ENCODE data around the gene PDE8A. TPM values are rescaled to one million over a fixed set of nuclear protein-coding genes. Genes with fewer than 3 reads are reported as not detected.

Gene PDE8A
- total and polyA plus RNA-seq, 2 of the 4 experiments (the other 2 are of a cell fraction), result 32.4 to 35.9 TPM

DNA sequence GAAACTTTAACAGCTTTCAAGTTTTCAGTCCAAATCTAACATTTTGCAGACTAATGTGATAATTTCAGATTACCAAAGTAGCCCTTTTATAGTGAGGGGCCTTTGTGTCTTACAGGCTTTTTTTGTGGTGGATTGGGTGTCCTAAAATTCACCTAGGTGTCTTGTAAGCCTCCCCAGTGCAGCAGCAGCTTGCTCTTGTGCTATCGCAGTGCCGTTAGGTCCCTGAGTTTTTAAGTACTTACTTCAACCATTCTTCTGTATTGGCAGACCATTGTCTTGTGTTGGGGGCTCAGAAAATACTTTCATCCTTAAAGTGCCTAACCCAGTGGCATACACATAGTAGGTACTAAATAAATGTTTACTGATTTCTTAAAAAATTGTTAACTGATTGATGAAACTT, 2.1 kb downstream of the PDE8A start:
- BruUV-seq (replicated peaks), result no TSS peak
- 0 out of 2 replicates have a peak overlapping the region, but pooled peaks have one; percentile 24 for H3K9ac ChIP-seq (ENCODE audit: low read depth, low read length)

More for the DNA sequence above, 2.1 kb downstream of the PDE8A start:
- Histone ChIP-seq H3K23ac (ENCODE audit: low read depth, low read length) (peak overlapping the region; percentile 57; the same call in 1 of the 2 replicates), H4K5ac (ENCODE audit: low read depth, low read length) (no peak overlapping the region), H2AK5ac (ENCODE audit: low read depth, low read length) (no peak overlapping the region), H3K4me2 (ENCODE audit: low read depth, low read length) (peak overlapping the region; percentile 80), H3K18ac (ENCODE audit: low read depth, low read length) (no peak overlapping the region), H3K27ac (ENCODE audit: insufficient read depth, low read length) (no peak overlapping the region), H2AK9ac (replicated peaks; ENCODE audit: low read depth, low read length, poor library complexity) (no peak overlapping the region), H2AFZ (replicated peaks; ENCODE audit: low read length, poor library complexity) (no peak overlapping the region), H3K9me3 (ENCODE audit: control insufficient read depth, insufficient read depth, low read length) (no peaks in the 10 kb centered on the region), H2BK15ac (ENCODE audit: low read depth, low read length) (no peak overlapping the region), H3K14ac (replicated peaks; ENCODE audit: low read depth, low read length) (peak overlapping the region; percentile 37), H2BK20ac (ENCODE audit: low read depth, low read length) (no peak overlapping the region), H3K4me3 (ENCODE audit: insufficient read depth, low read depth, low read length) (no peak overlapping the region), H3K4ac (ENCODE audit: low read depth, low read length) (no peak overlapping the region), H2BK5ac (ENCODE audit: low read depth, low read length, poor library complexity, severe bottlenecking) (no peak overlapping the region), H3K27me3 (ENCODE audit: control insufficient read depth, insufficient read depth, low read length) (no peaks in the 10 kb centered on the region), H3K79me1 (ENCODE audit: low read depth in 1 of 2, low read length in 2 of 2) (peaks cover 10 to 50% of the 10 kb centered on the region in 2 experiments), H3K4me1 (ENCODE audit: control insufficient read depth, insufficient read depth, low read length) (peaks cover 5% of the 10 kb centered on the region), H3K9me1 (ENCODE audit: insufficient read depth, low read length) (0 out of 2 replicates have a peak, but pooled peaks cover 5% of the 10 kb centered on the region), H3K36me3 (ENCODE audit: control insufficient read depth, insufficient read depth, low read length) (no peaks in the 10 kb centered on the region), H2BK120ac (ENCODE audit: low read depth, low read length) (no peak overlapping the region), H4K8ac (ENCODE audit: low read depth in 2 of 2, low read length in 2 of 2) (no peak overlapping the region), H4K20me1 (ENCODE audit: insufficient read depth, low read length) (peaks cover 59% of the 10 kb centered on the region), H3K56ac (ENCODE audit: extremely low read depth, insufficient read depth, low read length) (no peak overlapping the region), H4K91ac (ENCODE audit: insufficient read depth, low read depth, low read length) (no peak overlapping the region)
- ChIA-PET POLR2A (ENCODE audit: unreplicated experiment) (no interaction called here), CTCF (interaction anchor here (1.6 kb wide), 1 partner anchor 60 kb away, joined by 3 read pairs; no protein-coding TSS in a partner anchor)
- no peak for ATAC-seq (ENCODE audit: low read depth)
- TF ChIP-seq RCOR1 (IDR thresholded peaks at IDR 0.05; ENCODE audit: insufficient replicate concordance, low read length) (no peak), RAD21 (IDR thresholded peaks at IDR 0.05; ENCODE audit: low read length) (no peak), MXI1 (IDR thresholded peaks at IDR 0.05; ENCODE audit: borderline replicate concordance, low read depth, low read length) (no peak), MAZ (IDR thresholded peaks at IDR 0.05; ENCODE audit: borderline replicate concordance, low read depth, low read length) (no peak), BHLHE40 (IDR thresholded peaks at IDR 0.05; ENCODE audit: low read depth, low read length) (no peak)
- TF ChIP-seq, protein P1, sequence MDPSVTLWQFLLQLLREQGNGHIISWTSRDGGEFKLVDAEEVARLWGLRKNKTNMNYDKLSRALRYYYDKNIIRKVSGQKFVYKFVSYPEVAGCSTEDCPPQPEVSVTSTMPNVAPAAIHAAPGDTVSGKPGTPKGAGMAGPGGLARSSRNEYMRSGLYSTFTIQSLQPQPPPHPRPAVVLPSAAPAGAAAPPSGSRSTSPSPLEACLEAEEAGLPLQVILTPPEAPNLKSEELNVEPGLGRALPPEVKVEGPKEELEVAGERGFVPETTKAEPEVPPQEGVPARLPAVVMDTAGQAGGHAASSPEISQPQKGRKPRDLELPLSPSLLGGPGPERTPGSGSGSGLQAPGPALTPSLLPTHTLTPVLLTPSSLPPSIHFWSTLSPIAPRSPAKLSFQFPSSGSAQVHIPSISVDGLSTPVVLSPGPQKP (IDR thresholded peaks at IDR 0.05; ENCODE audit: borderline replicate concordance, low read depth, low read length), result no peak
- TF ChIP-seq, protein P2, sequence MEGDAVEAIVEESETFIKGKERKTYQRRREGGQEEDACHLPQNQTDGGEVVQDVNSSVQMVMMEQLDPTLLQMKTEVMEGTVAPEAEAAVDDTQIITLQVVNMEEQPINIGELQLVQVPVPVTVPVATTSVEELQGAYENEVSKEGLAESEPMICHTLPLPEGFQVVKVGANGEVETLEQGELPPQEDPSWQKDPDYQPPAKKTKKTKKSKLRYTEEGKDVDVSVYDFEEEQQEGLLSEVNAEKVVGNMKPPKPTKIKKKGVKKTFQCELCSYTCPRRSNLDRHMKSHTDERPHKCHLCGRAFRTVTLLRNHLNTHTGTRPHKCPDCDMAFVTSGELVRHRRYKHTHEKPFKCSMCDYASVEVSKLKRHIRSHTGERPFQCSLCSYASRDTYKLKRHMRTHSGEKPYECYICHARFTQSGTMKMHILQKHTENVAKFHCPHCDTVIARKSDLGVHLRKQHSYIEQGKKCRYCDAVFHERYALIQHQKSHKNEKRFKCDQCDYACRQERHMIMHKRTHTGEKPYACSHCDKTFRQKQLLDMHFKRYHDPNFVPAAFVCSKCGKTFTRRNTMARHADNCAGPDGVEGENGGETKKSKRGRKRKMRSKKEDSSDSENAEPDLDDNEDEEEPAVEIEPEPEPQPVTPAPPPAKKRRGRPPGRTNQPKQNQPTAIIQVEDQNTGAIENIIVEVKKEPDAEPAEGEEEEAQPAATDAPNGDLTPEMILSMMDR (conservative IDR thresholded peaks at IDR 0.05; ENCODE audit: low read depth, low read length), result no peak
- DNase-seq, result peak; percentile 23
- in situ Hi-C loops (cut with MboI; ENCODE audit: low sequenced_read_pairs), result no loop called here
- dilution Hi-C loops (cut with HindIII; ENCODE audit: low sequenced_read_pairs, unreplicated experiment), result no loop called here
- WGBS, 2 experiments (ENCODE audit: extremely low coverage in 2 of 2, insufficient read length in 1 of 2), result no CpG with 5 or more reads among the region's 2 CpGs
- intact Hi-C loops (cut with micrococcal nuclease), result loop anchor here (2.0 kb wide), 1 partner anchor 61 kb away; no protein-coding TSS in a partner anchor
